Measurements from ENCODE around the gene LIN52. TPM values are rescaled to one million over a fixed set of nuclear protein-coding genes. Genes with fewer than 3 reads are reported as not detected.

LIN52 gene
- total RNA-seq, 1 experiment from 2014 or later, result 13.0 TPM

DNA sequence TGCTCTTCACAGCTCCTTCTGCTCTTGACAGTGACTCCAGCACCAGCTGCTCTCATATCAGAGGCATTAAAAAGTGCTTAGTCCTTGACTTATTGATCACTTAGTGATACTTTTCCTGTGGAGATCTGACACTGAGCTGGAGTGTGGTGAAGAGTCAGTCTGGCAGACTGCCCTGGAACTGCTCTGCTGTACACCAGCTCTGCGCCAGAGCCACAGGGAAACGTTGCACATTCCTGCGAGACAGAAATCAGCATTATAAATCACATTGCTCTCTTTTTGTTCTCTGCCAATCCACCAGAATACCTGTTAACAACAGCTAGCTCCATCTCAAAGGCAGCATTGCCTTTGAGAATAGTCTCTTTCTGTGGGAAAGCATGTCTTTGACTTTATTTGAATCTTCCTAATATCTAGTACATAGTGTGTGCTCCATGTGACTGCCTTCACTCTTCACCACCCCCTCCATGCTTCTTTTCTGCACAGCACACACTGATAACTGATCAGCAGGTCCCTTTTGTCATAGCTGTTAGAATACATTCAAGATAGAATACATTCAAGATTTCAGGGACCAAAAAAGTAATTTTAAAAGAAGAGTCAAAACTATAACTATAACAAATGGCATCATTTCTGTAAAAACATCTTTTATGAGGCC is 106.3 kb downstream of the LIN52 start:
- DNase-seq (ENCODE audit: low spot score), result no peak

DNA sequence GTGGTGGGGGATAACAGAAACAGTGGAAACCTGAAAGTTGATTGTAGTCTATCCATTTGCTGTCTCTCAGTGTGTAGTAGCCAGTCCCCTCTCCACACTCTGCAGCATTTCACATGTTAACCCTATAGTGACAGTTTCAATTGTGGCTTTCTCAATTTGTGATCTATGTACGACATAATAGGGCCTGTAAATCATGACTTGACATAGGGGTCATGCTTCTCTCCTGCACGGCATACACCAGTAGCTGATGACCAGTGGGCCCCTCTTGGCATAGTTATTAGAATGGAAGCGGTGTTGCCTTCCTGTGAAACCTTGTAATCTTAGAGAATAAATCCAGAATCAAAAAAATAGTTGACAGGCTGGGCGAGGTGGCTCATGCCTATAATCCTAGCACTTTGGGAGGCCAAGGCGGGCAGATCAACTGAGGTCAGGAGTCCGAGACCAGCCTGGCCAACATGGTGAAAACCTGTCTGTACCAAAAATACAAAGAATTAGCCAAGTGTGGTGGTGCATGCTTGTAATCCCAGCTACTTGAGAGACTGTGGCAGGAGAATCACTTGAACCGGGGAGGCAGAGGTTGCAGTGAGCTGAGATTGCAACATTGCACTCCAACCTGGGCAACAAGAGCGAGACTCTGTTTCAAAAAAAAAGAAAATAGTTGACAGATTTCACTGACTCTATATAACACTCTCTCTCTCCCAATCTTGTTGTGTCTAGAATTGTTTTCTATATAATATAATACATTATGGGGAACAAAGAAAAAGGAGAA is 109.9 kb downstream of the LIN52 start:
- DNase-seq (ENCODE audit: low spot score), result no peak

DNA sequence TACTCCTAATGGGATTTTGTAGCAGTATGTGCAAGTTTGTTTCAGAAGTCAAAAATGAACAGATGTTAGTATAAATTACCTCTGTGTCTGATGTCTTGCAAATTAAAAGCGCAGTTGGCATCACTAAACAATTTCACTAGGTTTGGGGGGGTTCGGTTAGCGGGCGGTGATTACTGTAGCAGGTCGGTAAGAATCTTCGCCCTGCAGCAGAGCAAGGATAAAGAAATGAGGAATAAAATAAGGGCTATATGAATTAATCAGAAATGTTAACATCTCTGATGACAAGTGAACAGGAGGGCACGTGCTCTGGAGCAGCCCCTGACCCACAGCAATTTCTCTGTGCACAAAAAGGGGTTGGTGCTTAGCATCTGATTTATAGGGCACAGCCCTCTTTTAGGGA is 110.9 kb downstream of the LIN52 start:
- DNase-seq (ENCODE audit: low spot score), result no peak

DNA sequence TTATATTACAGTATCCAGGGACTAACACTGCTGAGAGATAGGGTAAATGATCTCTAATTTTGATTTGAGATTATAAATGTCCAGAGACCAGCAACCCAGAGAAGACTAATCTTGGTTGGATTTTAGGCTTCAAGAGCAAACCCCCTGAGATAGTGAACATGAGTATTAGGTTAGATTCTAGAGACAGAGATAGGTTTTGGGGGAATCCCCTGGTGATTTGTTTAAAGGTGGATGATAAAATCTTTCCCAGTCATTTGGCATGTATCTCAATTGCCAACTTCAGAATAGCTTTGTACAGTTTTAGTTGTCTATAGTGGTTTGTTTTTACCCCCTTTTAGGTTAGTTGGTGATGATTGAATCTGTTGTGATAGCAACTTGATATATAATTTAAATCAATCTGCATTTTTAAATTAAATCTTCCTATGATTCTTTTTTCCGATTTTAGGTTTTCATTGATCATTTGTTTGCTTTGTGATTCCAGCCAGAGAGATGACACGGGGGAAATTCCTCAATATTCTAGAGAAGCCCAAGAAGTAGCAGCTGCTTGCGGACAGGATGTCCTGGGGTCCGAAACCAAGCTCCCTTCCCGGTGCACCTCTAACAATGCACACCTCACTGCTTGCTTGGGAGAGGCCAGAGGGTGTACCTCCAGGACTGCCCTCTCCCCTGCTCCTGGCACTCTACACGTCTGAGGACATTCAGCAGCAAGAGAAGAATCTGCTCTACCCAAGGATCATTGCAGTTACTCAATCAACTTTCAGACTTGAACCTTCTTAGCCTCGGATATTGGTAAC is 113.9 kb downstream of the LIN52 start:
- DNase-seq (ENCODE audit: low spot score), result no peak

DNA sequence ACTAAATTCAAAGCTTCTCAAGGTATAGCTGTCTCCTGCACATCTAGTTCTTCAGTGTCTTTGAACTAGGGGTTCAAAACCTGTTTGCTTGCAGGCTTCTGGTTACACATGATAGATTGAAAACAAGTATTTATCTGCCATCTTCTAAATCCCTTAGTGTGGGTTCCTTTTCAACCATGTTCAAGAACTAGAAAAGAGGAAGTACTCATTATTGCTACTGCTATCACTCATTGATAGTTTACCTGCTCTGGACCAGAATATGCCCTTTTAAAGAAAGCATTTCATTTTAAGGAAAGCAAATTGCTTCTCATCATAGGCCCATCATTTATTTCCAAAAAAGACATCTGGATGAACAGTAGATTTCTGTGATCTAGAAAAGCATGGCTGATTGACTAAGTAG is 117.4 kb downstream of the LIN52 start:
- no peak for DNase-seq (ENCODE audit: low spot score)

DNA sequence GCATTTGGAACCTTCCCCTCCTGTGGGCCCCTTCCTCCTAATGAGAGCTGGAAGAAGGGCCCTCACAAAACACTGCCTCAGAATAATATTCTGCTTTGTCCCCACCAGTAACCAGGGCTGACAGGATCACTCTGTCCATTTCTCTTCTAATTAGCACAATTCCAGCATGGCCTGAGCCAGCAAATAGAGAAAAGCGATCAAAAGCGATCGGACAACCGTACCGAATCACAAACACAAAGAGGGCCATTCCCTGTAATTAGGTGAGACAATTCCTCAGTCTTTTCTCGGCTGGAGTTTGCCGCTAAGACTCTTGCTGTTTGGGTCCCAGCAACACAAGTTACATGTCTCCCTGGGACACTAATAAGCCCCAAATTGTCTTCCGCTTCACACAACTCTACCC is 118.9 kb downstream of the LIN52 start:
- DNase-seq (ENCODE audit: low spot score), result no peak

DNA sequence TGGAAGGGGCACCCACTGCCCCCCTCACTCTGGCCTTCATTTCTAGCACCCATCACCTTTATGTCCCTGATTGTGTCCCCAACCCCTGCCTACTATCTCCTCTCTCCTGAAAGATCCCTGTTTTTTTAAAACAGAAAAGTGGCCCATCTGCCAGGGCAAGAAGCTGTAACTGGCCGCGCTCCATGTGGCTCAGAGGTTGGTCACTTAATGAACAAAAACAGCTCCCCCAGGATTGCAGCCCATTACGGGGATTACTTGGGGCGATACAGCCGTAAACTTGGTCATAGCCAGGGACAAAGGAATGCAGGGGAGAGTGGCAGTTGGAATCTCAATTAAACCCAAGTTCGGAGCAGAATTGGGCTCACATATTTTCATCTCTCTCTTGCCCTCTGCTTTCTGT is 119.7 kb downstream of the LIN52 start:
- no peak for DNase-seq (ENCODE audit: low spot score)

DNA sequence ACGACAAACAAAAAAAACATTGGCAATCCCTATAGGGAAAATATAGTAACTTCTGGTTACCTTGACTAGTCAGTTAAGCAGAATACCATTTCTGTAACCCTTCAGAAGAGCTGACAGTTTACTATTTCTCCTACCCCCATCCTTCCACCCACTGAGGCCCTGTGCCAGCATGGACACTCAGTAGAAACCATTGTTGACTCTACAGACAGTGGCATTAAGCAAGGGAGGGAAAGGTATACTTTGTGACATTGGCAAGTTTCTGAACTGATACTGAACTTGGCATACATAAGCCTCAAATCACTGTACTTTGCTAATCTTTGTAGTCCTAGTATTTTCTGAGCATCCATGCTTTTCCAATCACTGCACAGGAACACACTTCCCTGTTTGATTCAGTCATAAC is 121.1 kb downstream of the LIN52 start:
- DNase-seq (ENCODE audit: low spot score), result no peak

DNA sequence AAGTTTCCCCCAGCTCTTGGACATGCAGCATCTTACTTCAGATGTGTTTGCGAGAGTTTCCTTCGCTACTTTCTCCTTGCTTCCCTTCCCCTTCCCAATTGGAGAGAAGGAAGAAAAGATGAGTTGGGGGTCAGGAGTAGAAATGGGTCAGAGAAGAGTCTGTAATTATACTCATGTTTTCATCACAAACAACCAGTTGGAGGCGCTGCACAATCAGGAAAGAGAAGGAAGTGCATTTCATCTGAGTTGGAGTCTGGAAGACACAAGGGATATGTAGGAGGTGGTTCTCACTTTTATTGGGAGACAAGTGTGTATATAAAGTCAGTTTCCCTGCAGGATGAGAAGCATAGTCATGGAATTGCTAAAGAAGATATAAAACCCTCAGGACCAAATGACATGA is 123.2 kb downstream of the LIN52 start:
- DNase-seq (ENCODE audit: low spot score), result no peak

DNA sequence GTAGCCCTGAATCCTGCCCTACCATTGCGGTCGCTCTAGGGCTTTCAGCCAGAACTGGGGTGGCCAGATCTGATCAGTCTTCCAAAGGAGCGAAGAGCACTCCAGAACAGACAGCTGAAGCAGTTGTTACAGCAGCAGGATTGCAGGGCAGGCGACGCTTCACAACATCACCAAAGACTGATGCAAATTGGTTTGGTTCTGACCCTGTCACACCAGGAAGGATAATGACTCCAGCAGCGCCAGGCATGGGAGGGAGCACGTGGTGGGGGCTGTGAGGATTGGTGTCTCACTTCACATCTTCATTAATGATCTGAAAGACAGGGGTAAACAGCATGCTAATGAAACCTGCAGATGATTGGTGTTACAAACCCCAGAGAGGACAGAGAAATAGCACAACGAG is 123.9 kb downstream of the LIN52 start:
- DNase-seq (ENCODE audit: low spot score), result no peak

DNA sequence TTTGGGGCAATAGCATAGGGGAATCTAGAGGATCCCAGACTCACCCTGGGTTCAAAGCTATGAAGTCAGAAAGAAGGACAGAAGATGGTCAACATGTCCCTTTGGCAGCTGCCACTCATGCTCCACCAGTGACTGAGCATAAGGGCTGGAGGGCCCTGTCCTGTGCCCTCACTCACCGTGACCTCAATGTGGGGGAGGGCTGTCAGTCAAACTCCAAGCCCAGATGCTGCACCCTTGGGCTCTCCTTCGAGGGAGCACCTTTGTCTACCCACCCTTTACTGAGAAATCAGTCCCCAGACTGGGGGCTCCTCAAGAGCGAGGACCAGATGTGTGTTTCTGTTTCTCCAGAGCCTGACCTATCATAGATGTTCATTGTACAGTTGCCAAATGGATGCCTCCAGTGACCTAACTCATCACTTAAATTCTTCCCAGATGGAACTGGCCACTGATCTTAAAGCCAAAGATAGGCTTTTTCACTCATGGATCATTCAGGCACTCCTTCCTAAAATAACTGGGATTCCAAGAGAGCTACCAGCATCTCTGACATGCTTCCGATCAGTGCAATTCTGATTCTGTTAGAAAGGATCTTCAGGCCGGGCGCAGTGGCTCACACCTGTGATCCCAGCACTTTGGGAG is 127.3 kb downstream of the LIN52 start:
- no peak for DNase-seq (ENCODE audit: low spot score)

DNA sequence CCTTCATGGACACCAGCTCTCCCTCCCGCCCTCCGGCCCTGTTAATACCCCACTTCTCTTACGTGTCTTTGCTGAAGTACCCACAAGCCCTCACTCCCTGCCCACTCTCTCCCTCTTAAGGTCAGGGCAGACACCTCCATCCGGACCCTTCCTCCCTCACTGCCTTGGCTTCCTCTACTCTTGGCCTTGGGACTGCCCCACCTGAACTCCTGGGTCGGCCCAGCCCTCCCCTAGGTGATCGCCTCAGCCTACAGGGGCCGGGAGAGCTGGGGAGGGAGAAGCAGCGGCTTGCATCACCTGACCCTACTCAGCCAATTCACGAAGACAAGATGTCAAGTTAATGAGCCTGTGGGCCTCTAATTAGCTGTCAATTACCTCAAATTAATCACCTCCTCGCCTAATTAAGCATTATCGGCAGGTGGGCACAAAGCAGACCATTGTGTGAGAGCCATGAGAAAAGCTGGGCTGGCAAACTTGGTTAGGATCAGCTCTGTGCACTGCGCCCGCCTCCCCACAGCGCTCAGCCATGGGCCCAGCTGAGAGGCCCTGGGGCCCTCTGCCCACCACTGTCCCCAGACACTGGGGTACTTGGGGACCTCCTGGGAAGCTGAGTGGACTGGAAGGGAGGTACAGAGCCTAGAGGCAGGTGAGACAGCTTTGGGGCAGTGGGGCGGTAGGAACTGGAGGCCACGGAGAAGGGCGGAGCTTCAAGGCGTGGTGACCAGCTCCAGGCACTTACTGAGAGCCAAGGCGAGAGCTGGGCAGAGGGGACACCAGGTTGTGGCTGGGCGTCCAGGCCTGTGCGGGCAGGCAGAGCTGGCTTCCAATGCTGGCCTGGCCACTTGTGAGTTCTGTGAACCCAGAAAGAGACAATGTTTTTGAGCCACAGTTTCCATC is 129.4 kb downstream of the LIN52 start:
- DNase-seq (ENCODE audit: low spot score), result no peak

DNA sequence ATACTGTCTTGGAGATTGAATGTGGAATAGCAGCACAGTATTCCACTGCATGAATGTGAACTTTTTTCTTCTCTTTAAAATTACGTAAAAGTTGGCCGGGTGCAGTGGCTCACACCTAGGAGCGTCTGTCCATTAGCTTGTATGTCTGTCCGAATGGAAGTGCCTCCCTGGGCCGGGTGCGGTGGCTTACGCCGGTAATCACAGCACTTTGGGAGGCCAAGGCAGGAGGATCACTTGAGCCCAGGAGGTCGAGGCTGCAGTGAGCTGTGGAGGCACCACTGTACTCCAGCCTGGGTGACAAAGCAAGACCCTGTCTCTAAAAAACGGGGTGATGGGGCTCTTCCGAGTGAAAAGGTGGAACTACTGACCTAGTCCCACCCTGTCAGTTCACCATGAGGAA is 131.9 kb downstream of the LIN52 start:
- no peak for DNase-seq (ENCODE audit: low spot score)

DNA sequence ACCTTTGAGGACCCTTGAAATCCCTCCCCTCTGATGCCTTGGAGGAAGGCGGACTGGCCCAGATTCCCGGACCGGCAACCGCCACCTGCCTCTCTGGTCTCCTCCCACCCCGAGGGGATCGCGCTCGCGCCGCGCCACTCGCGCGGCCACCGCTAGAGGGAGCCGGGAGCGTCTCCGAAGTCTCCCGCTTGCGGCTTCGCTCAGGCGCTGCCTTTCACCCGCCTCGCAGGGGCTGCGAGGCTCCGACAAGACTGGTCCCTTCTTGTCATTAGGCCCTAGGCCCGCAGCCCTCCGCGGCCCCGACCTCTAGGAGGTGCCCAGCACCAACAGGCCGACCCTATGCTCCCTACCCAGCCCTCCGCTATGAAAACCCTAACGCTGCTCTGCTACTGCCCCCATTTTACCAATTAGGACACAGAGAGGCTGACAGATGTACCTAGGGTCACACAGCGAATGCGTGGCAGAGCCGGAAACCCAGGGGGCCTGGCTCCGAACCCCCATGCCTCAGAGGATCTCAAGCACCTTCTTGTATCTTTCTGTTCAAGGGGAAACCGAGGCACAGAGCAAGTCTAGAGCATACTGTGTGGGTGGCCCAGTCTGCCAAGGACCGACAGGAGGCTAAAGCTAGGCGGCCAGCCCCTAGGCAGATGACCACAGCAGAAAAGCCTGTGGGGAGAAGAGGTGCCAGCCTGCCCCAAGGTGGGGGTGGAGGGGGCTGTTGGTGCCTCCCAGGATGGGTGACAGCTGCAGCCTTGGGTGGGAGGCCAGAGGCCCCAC is 133.1 kb downstream of the LIN52 start:
- peak; percentile 30 for DNase-seq (ENCODE audit: low spot score)

DNA sequence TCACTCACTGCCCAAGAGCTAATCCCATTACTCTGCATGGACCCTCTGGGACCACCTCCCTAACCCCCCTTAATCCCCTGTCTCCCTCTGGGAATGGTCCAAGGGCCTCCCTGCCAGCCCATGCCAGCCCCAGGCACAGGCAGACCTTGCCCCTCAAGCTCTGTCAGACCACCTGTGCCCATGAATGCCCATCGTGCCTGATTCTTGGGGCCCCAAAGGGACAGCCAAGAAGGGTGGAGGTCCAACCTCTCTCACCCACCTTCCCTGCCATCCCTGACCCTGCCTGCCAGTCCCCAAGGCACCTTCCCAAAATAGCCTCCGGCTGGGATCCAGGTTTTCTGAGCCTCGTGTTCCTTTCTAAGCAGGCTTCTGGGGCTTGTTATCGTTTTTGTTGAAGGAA is 133.7 kb downstream of the LIN52 start:
- no peak for DNase-seq (ENCODE audit: low spot score)

DNA sequence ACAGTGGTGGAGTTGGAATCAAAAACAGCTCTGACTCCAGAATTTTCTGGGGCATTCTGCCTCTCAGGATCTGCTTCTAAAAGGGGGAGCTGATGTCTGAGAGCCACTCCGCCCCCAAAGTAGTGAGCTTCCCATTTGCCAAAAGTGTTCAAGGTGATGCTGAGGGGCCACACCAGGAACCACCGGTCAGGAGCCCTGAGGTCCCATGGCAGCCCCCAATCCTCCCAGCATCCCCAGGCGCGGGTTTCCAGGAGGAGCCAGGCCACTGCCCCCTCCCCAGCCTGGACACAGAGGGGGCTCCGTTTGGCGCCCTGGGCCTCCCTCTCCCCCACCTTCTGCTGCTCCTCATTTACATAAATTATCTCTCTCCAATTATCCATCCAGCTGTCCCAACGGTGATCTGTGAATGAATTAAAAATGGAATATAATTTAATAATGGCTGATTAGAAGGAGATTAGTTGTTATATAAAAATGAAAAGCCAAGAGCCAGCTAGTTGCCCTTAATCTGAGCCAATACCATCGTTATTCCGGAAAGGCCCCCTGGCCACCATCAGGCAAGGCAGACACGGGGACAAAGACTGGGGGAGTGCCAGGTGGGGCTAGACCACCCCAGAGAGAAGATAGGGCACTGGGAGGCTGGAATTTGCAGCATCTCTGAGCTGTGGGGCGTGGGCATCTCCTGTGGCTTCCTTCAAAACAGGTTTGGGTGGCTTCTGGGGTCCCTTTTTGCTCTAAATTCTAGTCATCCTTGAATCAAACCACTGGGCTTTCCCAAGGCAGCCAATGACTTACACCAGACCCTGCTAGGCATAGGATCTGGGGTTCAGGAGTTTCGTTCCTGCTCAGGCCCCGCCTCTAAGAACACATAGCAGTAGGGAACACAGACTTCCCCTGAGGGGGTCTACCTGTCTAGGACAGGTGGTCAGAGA is 134.8 kb downstream of the LIN52 start:
- no peak for DNase-seq (ENCODE audit: low spot score)

DNA sequence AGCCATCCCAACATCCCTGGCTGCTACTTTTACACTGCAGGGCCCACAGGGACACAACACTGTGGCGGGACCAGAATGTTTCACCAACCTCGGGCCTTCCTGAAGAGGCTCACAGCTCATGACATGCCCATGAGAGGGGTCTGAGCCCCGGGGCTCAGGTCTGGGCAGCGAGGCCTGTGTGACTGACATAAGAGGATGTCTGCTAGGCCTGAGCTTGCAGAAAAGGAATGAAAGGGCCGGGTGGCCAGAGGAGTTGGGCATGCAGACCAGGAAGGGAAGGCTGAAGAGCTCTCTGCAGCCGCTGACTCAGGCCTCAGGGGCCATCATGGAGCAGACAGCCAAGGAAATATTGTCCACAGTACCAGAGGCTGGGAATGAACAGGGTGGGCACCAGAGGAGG is 136.2 kb downstream of the LIN52 start:
- DNase-seq (ENCODE audit: low spot score), result no peak

DNA sequence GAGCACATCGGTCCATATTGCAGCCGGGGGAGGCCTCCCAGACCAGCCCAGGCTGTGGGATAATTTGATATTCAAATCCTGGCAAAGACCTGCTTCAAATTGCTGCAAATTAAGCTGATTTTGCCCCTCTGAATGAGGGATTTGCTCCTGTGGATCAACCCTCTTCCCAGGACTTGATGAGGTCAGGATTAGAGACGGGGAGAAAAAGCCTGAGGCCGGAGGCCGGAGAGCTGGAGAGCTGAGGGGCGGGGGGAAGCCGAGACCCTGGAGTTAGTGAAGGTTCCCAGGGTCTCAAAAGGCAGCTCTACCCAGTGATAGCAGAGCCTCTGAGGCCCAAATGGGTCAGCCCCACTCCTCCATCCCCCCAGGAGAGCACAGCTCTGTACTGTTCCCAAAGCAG is 137.0 kb downstream of the LIN52 start:
- no peak for DNase-seq (ENCODE audit: low spot score)

DNA sequence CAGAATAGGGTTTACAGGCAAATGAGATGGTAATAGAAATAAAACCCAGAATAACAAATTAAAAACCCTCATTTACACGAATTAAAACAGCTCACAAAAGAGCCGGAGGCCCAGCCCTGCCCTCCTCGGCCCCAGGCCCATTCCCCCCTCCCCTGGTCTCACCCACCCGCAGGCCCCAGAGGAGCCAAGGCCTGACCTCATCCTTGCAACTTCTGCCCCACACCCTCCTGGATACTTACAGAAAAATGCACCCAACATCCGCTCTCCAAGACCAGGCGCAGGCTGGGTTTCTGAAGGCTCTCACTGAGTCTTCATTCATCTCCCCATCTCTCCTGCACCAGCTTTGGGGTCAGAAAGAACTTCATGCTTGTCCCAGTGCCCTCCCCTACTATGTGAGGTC is 138.3 kb downstream of the LIN52 start:
- no peak for DNase-seq (ENCODE audit: low spot score)
